SH-SY5Y (cell line): ENCODE data around the gene HMGCLL1.

Experiments
- GATA2 ChIP-seq: IDR thresholded peaks from 2 replicates; pipeline ENCODE4 v1.6.1; 2011; ENCODE audit warnings: mild to moderate bottlenecking, low read depth, low read length
- GATA3 ChIP-seq: IDR thresholded peaks from 2 replicates; pipeline ENCODE4 v1.6.1; 2011; ENCODE audit warnings: low read depth, mild to moderate bottlenecking, low read length, moderate library complexity

GRCh38 chr6:55450005-55450404, 129.0 kb downstream of the HMGCLL1 start:
- TF ChIP-seq GATA2 = no peak
- TF ChIP-seq GATA3 = no peak
